AG04450 (cell line): ENCODE measurements around the gene GALK1. TPM values are rescaled to one million over a fixed set of nuclear protein-coding genes. Genes with fewer than 3 reads are reported as not detected.

Source experiments
- CTCF ChIA-PET: fragments of 300-600, 350-600 bp; formaldehyde crosslinking; extraction: SDS; loops from one replicate; lab custom pipeline; 2022; ENCODE audit warnings: antibody characterized with exemption, inconsistent platforms; lab: Charles Lee
- POLR2A ChIA-PET: fragments of 350-600 bp; formaldehyde crosslinking; extraction: SDS; loops from one replicate; lab custom pipeline; 2021; ENCODE audit warnings: antibody characterized with exemption, inconsistent platforms; lab: Yijun Ruan, JAX
- DNase-seq: peaks from one replicate; pipeline ENCODE4 v3.0.0-alpha.2; 2011; ENCODE audit warnings: low read depth, low spot score
- H3K27ac ChIP-seq: one replicate; pipeline ENCODE4 v1.5.1; 2012; ENCODE audit warnings: low read depth, low read length, control low read depth
- H3K27me3 ChIP-seq: one replicate; pipeline ENCODE4 v1.6.0; 2012; ENCODE audit warnings: low read length; ENCODE audit not compliant: control insufficient read depth, insufficient read depth
- H3K4me3 ChIP-seq: 2 replicates; pipeline ENCODE4 v1.5.1; 2011; ENCODE audit warnings: mild to moderate bottlenecking, low read depth, low read length, control low read depth
- H3K9me3 ChIP-seq: 2 replicates; pipeline ENCODE4 v1.5.1; 2012; ENCODE audit warnings: low read length; ENCODE audit not compliant: control insufficient read depth, insufficient read depth
- polyA plus RNA-seq: library from polyadenylated mRNA; depleted of rRNA; stranded (reverse); fragments of >200 nt; gene quantifications from 2 replicates; pipeline ENCODE4 v1.2.3, GENCODE V29; 2011
- TF ChIP-seq, protein P1 (sequence below): IDR thresholded peaks from 2 replicates; pipeline ENCODE4 v1.5.1; 2011; ENCODE audit warnings: low read depth, low read length, control low read depth, inconsistent platforms

Gene GALK1
- polyA plus RNA-seq, 1 experiment = 12.4 TPM

DNA sequence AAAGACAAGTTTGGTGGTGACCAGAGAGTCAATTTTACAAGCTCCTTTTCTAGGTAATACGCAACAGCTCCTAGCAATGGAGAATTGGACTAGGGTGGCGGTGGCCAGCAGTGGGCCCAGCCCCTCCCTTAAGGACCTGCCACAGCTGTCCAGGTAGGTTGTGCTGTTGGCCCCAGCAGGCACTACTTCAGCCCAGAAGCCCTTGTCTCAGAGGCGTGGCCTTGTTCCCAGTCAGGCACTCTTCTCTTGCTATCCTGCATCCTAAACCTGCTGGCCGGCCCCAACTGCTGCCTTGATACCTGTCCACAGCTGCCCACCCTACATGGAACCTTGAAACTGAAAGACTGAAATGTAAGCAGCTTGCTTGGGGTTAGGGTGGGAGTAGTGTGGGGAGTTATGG lies 989 bp upstream of the GALK1 start:
- DNase-seq = no peak
- TF ChIP-seq, protein P1, sequence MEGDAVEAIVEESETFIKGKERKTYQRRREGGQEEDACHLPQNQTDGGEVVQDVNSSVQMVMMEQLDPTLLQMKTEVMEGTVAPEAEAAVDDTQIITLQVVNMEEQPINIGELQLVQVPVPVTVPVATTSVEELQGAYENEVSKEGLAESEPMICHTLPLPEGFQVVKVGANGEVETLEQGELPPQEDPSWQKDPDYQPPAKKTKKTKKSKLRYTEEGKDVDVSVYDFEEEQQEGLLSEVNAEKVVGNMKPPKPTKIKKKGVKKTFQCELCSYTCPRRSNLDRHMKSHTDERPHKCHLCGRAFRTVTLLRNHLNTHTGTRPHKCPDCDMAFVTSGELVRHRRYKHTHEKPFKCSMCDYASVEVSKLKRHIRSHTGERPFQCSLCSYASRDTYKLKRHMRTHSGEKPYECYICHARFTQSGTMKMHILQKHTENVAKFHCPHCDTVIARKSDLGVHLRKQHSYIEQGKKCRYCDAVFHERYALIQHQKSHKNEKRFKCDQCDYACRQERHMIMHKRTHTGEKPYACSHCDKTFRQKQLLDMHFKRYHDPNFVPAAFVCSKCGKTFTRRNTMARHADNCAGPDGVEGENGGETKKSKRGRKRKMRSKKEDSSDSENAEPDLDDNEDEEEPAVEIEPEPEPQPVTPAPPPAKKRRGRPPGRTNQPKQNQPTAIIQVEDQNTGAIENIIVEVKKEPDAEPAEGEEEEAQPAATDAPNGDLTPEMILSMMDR = no peak
- H3K27me3 ChIP-seq = peaks cover 4% of the 10 kb centered on the region
- ChIA-PET CTCF (interaction anchor here (0.7 to 4.8 kb wide), 6 partner anchors 10 to 61 kb away, joined by 4 to 38 read pairs (median 8); no protein-coding TSS in a partner anchor), POLR2A (interaction anchor here (0.7 to 4.8 kb wide), 3 partner anchors 9 to 338 kb away, joined by 5 to 53 read pairs (median 22); a partner anchor contains a TSS)
- no peaks in the 10 kb centered on the region; the same call in 1 of the 2 replicates for H3K9me3 ChIP-seq
- H3K4me3 ChIP-seq = no peak overlapping the region
- H3K27ac ChIP-seq = peak overlapping the region; percentile 21

DNA sequence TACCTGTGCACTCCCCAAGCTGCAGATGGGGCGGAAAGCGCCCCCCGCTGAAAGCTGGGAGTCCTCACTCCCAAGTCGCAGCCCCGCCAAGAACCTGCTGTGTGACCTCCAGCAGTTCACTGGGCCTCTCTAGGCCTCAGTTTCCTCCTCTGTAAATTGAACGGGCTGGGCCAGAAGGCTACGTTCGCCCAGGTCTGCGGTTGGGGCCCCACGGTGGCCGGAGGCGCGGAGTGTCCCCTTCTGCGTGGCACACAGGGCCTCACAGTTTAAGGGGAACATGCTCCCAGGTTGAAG lies 628 bp downstream of the GALK1 start:
- H3K27ac ChIP-seq = peak overlapping the region; percentile 31
- no peak for DNase-seq
- H3K4me3 ChIP-seq = peak overlapping the region; percentile 70
- ChIA-PET POLR2A (interaction anchor here (1.2 to 4.8 kb wide), 4 partner anchors 11 to 144 kb away, joined by 3 to 53 read pairs (median 17); a partner anchor contains a TSS), CTCF (interaction anchor here (0.8 to 4.8 kb wide), 11 partner anchors 9 to 132 kb away, joined by 3 to 38 read pairs (median 7); partner anchors contain the start of gene SMIM5)
- peaks cover 2% of the 10 kb centered on the region for H3K27me3 ChIP-seq
- no peaks in the 10 kb centered on the region; the same call in 1 of the 2 replicates for H3K9me3 ChIP-seq
- TF ChIP-seq, protein P1 = no peak

DNA sequence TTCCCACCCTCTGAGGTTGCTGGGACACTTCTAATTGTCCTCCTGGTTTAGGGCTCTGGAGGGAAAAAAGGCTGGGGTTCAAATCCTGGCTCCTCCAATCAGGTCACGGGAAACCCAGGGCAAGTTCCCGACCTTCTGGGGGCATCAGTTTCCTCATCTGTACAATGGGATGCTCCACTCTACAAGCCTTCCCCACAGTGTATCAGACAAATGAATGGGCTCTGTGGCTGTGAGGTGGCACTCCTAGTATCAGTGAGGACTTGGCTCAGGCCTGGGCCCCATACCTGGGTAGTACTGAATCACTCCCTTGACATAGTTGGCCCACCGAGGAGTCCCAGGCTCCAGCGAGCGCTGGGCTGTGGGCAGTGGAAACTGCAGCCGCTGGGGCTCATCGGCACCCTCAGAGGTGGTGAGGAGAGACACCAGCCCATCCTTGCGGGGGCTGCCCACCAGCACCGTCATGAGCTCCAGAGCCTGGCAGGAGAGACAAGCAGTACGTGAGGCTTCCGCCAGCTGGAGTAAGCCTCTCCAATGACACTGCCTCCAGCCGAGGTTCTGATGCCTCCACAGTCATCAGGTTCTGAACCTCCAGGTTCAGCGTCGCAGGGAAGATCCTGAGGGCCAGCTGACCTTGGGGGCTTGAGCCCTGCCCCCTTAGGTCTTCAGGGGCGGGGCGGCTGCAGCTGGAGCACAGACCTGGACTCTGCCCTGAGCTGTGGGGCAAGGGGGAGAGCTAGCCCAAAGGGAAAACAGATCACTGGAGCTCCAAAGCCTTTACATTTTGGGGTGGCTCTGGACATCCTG lies 1.2 kb downstream of the GALK1 start:
- TF ChIP-seq, protein P1 = no peak
- H3K27me3 ChIP-seq = no peaks in the 10 kb centered on the region
- ChIA-PET POLR2A (interaction anchor here (1.2 to 4.8 kb wide), 3 partner anchors 10 to 143 kb away, joined by 3 to 53 read pairs (median 12); a partner anchor contains a TSS), CTCF (interaction anchor here (0.8 to 4.8 kb wide), 9 partner anchors 8 to 131 kb away, joined by 3 to 38 read pairs (median 8); partner anchors contain the start of gene SMIM5)
- no peak for DNase-seq
- no peak overlapping the region for H3K27ac ChIP-seq
- H3K9me3 ChIP-seq = no peaks in the 10 kb centered on the region; the same call in 1 of the 2 replicates
- H3K4me3 ChIP-seq = peak overlapping the region; percentile 70

DNA sequence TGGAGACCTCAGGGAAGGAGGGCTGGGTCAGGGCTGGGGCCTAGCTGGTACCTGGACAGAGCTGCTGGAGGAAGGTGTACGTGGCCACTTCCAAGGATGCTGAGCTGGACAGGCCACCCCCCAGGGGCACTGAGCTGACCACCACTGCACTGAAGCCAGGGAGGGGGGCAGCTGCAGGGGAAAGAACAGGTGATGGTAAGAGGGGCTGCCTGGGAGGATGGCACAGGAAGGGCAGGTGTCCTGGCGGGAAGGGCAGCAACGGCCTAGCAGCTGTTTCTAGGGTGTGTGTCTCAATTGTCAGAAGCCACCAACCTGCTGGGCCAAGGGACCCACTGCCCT lies 1.8 kb downstream of the GALK1 start:
- no peak for DNase-seq

More for the DNA sequence above, 1.8 kb downstream of the GALK1 start:
- Histone ChIP-seq H3K9me3 (no peaks in the 10 kb centered on the region; the same call in 1 of the 2 replicates), H3K27me3 (no peaks in the 10 kb centered on the region), H3K27ac (no peak overlapping the region), H3K4me3 (no peak overlapping the region)
- POLR2A ChIA-PET = interaction anchor here (4.8 kb wide), 1 partner anchor 17 kb away, joined by 53 read pairs; a partner anchor contains a TSS
- TF ChIP-seq, protein P1 = no peak
- CTCF ChIA-PET = interaction anchor here (1.1 to 4.8 kb wide), 4 partner anchors 10 to 130 kb away, joined by 3 to 38 read pairs (median 7); partner anchors contain the start of gene SMIM5
